IMR-90 (cell line): ENCODE results near the gene DGKH. TPM values are rescaled to one million over a fixed set of nuclear protein-coding genes. Genes with fewer than 3 reads are reported as not detected.

Experiments
- ATAC-seq: fragments of 200-7000 bp; cut with Tn5 transposase; 2 replicates; pipeline ENCODE4 v1.9.1; 2020; ENCODE audit warnings: low read depth, mild to moderate bottlenecking, moderate library complexity
- BruUV-seq: library from RNA; stranded (reverse); fragments of 400-500 nt; replicated peaks from 2 replicates; lab custom pipeline; 2021; lab: Mats Ljungman, UMichigan
- CTCF ChIA-PET: fragments of 300-600 bp; formaldehyde crosslinking; extraction: SDS; loops from one replicate; lab custom pipeline; 2021; ENCODE audit warnings: antibody characterized with exemption; lab: Yijun Ruan, JAX
- POLR2A ChIA-PET: fragments of 300-600 bp; sonication (Branson Sonifier 250); formaldehyde crosslinking; loops from one replicate; lab custom pipeline; 2022; ENCODE audit warnings: antibody characterized with exemption; ENCODE audit not compliant: unreplicated experiment; lab: Charles Lee
- DNase-seq: peaks from one replicate; pipeline ENCODE4 v3.0.0; 2013
- H2AFZ ChIP-seq: replicated peaks from 2 replicates; pipeline ENCODE3; 2013; ENCODE audit warnings: low read length, mild to moderate bottlenecking; ENCODE audit not compliant: poor library complexity
- H2AK5ac ChIP-seq: 2 replicates; pipeline ENCODE4 v1.6.1; 2013; ENCODE audit warnings: low read depth, low read length, inconsistent platforms
- H2AK9ac ChIP-seq: replicated peaks from 2 replicates; pipeline ENCODE3; 2013; ENCODE audit warnings: mild to moderate bottlenecking, low read depth, low read length, moderate library complexity; ENCODE audit not compliant: poor library complexity
- H2BK120ac ChIP-seq: 2 replicates; pipeline ENCODE4 v1.6.1; 2013; ENCODE audit warnings: low read depth, low read length, inconsistent platforms
- H2BK15ac ChIP-seq: 3 replicates; pipeline ENCODE4 v1.6.1; 2013; ENCODE audit warnings: low read depth, low read length, inconsistent platforms
- H2BK20ac ChIP-seq: 2 replicates; pipeline ENCODE4 v1.6.1; 2013; ENCODE audit warnings: low read depth, mild to moderate bottlenecking, inconsistent platforms, low read length, moderate library complexity
- H2BK5ac ChIP-seq: 2 replicates; pipeline ENCODE4 v1.6.1; 2013; ENCODE audit warnings: mild to moderate bottlenecking, low read depth, low read length, inconsistent platforms; ENCODE audit not compliant: poor library complexity, severe bottlenecking
- H3K14ac ChIP-seq: replicated peaks from 2 replicates; pipeline ENCODE4 v1.6.1; 2013; ENCODE audit warnings: low read depth, low read length, inconsistent platforms
- H3K18ac ChIP-seq: 2 replicates; pipeline ENCODE4 v1.6.1; 2013; ENCODE audit warnings: low read depth, low read length, control low read depth
- H3K23ac ChIP-seq: 2 replicates; pipeline ENCODE4 v1.6.1; 2013; ENCODE audit warnings: low read depth, low read length, inconsistent platforms
- H3K27ac ChIP-seq: 2 replicates; pipeline ENCODE4 v1.5.1; 2013; ENCODE audit warnings: mild to moderate bottlenecking, control low read depth, low read length; ENCODE audit not compliant: insufficient read depth
- H3K27me3 ChIP-seq: 2 replicates; pipeline ENCODE4 v1.6.1; 2013; ENCODE audit warnings: low read length; ENCODE audit not compliant: control insufficient read depth, insufficient read depth
- H3K36me3 ChIP-seq: 2 replicates; pipeline ENCODE4 v1.6.1; 2013; ENCODE audit warnings: low read length, mixed read lengths; ENCODE audit not compliant: control insufficient read depth, insufficient read depth
- H3K4ac ChIP-seq: 2 replicates; pipeline ENCODE4 v1.6.1; 2013; ENCODE audit warnings: low read depth, low read length, inconsistent platforms
- H3K4me1 ChIP-seq: 2 replicates; pipeline ENCODE4 v1.6.1; 2013; ENCODE audit warnings: low read length, mixed read lengths; ENCODE audit not compliant: control insufficient read depth, insufficient read depth
- H3K4me2 ChIP-seq: 2 replicates; pipeline ENCODE4 v1.6.1; 2013; ENCODE audit warnings: low read depth, mild to moderate bottlenecking, control low read depth, low read length, moderate library complexity
- H3K4me3 ChIP-seq: 2 replicates; pipeline ENCODE4 v1.5.1; 2013; ENCODE audit warnings: low read depth, mild to moderate bottlenecking, control low read depth, low read length, moderate library complexity; ENCODE audit not compliant: insufficient read depth
- H3K56ac ChIP-seq: 2 replicates; pipeline ENCODE4 v1.6.1; 2013; ENCODE audit warnings: low read length, inconsistent platforms; ENCODE audit not compliant: insufficient read depth; ENCODE audit errors: extremely low read depth
- H3K79me1 ChIP-seq, 2 experiments: 2 replicates each; pipeline ENCODE4 v1.6.1; 2013; ENCODE audit warnings: low read length in 2 of 2, inconsistent platforms in 1 of 2, low read depth in 1 of 2
- H3K9ac ChIP-seq: 2 replicates; pipeline ENCODE4 v1.6.1; 2013; ENCODE audit warnings: low read depth, low read length, control low read depth
- H3K9me1 ChIP-seq: 2 replicates; pipeline ENCODE4 v1.6.1; 2013; ENCODE audit warnings: low read length, inconsistent platforms; ENCODE audit not compliant: insufficient read depth
- H3K9me3 ChIP-seq: 2 replicates; pipeline ENCODE4 v1.6.1; 2013; ENCODE audit warnings: low read length; ENCODE audit not compliant: control insufficient read depth, insufficient read depth
- H4K20me1 ChIP-seq: 2 replicates; pipeline ENCODE4 v1.6.1; 2013; ENCODE audit warnings: low read length, inconsistent platforms; ENCODE audit not compliant: insufficient read depth
- H4K5ac ChIP-seq: 2 replicates; pipeline ENCODE4 v1.6.1; 2013; ENCODE audit warnings: mild to moderate bottlenecking, low read depth, low read length, control low read depth
- H4K8ac ChIP-seq, 2 experiments: 2 replicates each; pipeline ENCODE4 v1.6.1; 2013; ENCODE audit warnings: low read depth in 2 of 2, low read length in 2 of 2, control low read depth in 1 of 2, inconsistent platforms in 1 of 2
- H4K91ac ChIP-seq: 2 replicates; pipeline ENCODE4 v1.6.1; 2013; ENCODE audit warnings: low read depth, low read length, inconsistent platforms; ENCODE audit not compliant: insufficient read depth
- BHLHE40 ChIP-seq: fragments of 150-350 bp; IDR thresholded peaks from 2 replicates; pipeline ENCODE4 v1.6.1; 2016; ENCODE audit warnings: mild to moderate bottlenecking, low read depth, low read length
- MAZ ChIP-seq: IDR thresholded peaks from 2 replicates; pipeline ENCODE4 v1.6.1; 2012; ENCODE audit warnings: low read depth, mild to moderate bottlenecking, low read length, improper control_type of control experiment, moderate library complexity, borderline replicate concordance
- NFE2L2 ChIP-seq: fragments of 150-350 bp; IDR thresholded peaks from 2 replicates; pipeline ENCODE4 v1.6.1; 2016; ENCODE audit warnings: low read depth, mild to moderate bottlenecking, low read length
- POLR2A ChIP-seq: IDR thresholded peaks from 2 replicates; pipeline ENCODE4 v1.6.1; 2012; ENCODE audit warnings: mild to moderate bottlenecking, low read depth, low read length
- WGBS, 2 experiments: methylation state at CpG; one replicate each; pipeline versions ENCODE4 v1.1.5 to v1.1.7; 2013; ENCODE audit warnings: missing lambda C conversion rate in 2 of 2; ENCODE audit not compliant: insufficient read length in 1 of 2; ENCODE audit errors: extremely low coverage in 2 of 2; 5-methylcytosine and 5-hydroxymethylcytosine counted together
- dilution Hi-C: fragments of 300-500 bp; cut with HindIII; formaldehyde crosslinking; loops from one replicate; pipeline ENCODE4 v1.14.3; 2018; ENCODE audit warnings: low sequenced_read_pairs; ENCODE audit not compliant: unreplicated experiment
- in situ Hi-C: fragments of 300-500 bp; cut with MboI; formaldehyde crosslinking; loops from 3 replicates; pipeline ENCODE4 v1.14.3; 2019; ENCODE audit warnings: low sequenced_read_pairs, inconsistent platforms, mixed read lengths
- intact Hi-C: fragments of 100-400 bp; cut with micrococcal nuclease; formaldehyde crosslinking; loops from 2 replicates; pipeline ENCODE4 v1.10.0; 2022
- polyA plus RNA-seq, 3 experiments: library from polyadenylated mRNA; depleted of rRNA; stranded (reverse); fragments of >200 nt; gene quantifications; 2 replicates each; pipeline ENCODE4 v1.2.3, GENCODE V29; 2012; ENCODE audit warnings: low replicate concordance in 1 of 3
- total RNA-seq: library from RNA; depleted of rRNA; stranded (reverse); fragments of >200 nt; gene quantifications from 2 replicates; pipeline ENCODE4 v1.2.3, GENCODE V29; 2012

Gene DGKH
- total and polyA plus RNA-seq, 2 of the 4 experiments (the other 2 are of a cell fraction), result 2.0 to 13.4 TPM

DNA sequence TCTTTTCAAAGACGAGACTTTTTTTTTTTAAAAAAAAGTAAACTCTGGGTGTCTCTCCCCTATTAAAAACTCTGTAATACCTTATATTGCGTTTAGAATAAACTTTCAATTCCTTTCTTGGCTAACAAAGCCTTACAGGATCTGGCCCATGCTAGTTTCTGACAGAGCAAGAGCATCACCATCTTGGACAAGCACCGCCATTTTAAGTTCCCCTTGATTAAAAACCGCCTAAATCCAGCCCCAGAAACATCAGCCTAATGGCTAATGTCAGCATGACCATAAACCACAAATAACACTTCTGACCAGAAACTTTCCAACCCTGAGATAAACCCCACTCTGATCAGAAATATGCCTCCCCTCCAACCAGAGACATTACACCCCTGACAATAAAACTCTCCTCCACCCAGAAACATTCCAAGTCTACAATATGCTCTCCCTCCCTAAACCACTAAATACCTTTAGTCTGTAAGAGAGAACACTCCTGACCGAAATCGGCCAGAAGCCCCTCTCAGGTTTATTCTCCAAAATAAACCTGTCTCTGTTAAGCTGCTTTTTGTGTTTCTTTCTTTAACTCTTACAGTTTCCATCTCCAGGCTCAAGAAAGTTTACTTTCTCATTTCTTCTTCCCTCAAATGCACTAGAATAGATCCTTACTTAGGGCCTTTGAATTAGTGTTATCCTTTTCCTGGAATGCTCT lies 221.9 kb downstream of the DGKH start:
- ATAC-seq (no peak), DNase-seq (no peak)
- no peak overlapping the region for H3K14ac ChIP-seq
- no peak overlapping the region for H2BK5ac ChIP-seq
- WGBS, 2 experiments, result 60% methylated on average over 1 of the region's 6 CpGs; no CpG with 5 or more reads in 1 of the 2 experiments
- no peak overlapping the region for H2BK120ac ChIP-seq
- H2BK20ac ChIP-seq, result no peak overlapping the region
- H4K20me1 ChIP-seq, result no peaks in the 10 kb centered on the region
- no peak overlapping the region for H3K27ac ChIP-seq
- H3K23ac ChIP-seq, result no peak overlapping the region
- in situ Hi-C loops, result no loop called here
- H2AK5ac ChIP-seq, result no peak overlapping the region
- peaks cover 12 to 34% of the 10 kb centered on the region in 2 experiments for H3K79me1 ChIP-seq
- H2AFZ ChIP-seq, result no peak overlapping the region
- TF ChIP-seq BHLHE40, result no peak
- TF ChIP-seq NFE2L2, result no peak
- TF ChIP-seq MAZ, result no peak
- TF ChIP-seq POLR2A, result no peak
- no peaks in the 10 kb centered on the region for H3K27me3 ChIP-seq
- no peak overlapping the region for H3K56ac ChIP-seq
- dilution Hi-C loops, result no loop called here
- intact Hi-C loops, result no loop called here
- no peak overlapping the region for H3K18ac ChIP-seq
- peaks cover 3% of the 10 kb centered on the region for H3K9me1 ChIP-seq
- no TSS peak for BruUV-seq
- H3K4me1 ChIP-seq, result peaks cover 8% of the 10 kb centered on the region
- H2BK15ac ChIP-seq, result no peak overlapping the region
- CTCF ChIA-PET, result no interaction called here
- H3K4me3 ChIP-seq, result no peak overlapping the region
- H3K4me2 ChIP-seq, result no peak overlapping the region
- no peaks in the 10 kb centered on the region for H3K36me3 ChIP-seq
- POLR2A ChIA-PET, result no interaction called here
- H4K91ac ChIP-seq, result no peak overlapping the region
- H4K8ac ChIP-seq, result peak overlapping the region; percentile 95 to 99; a peak in 2 of 4 replicates
- H3K9me3 ChIP-seq, result no peaks in the 10 kb centered on the region
- H3K4ac ChIP-seq, result no peak overlapping the region
- no peak overlapping the region for H3K9ac ChIP-seq
- H4K5ac ChIP-seq, result no peak overlapping the region
- H2AK9ac ChIP-seq, result no peak overlapping the region
